Fibroblast of pulmonary artery (primary cell): ENCODE results near the gene FNDC7.
"Not testable (repeated sequence)": the region's sequence is repeated elsewhere in the genome, so short reads cannot be mapped to it uniquely, and the experiment has no call there.

Experiments
- DNase-seq: peaks from one replicate; pipeline ENCODE4 v3.0.0-alpha.2; 2010; ENCODE audit warnings: low read depth
- H3K4me3 ChIP-seq: replicated peaks from 2 replicates; pipeline ENCODE4 v1.5.1; 2011; ENCODE audit warnings: low read depth, mild to moderate bottlenecking, control low read depth, low read length, moderate library complexity
- CTCF ChIP-seq: IDR thresholded peaks from 2 replicates; pipeline ENCODE4 v1.5.1; 2011; ENCODE audit warnings: mild to moderate bottlenecking, control low read depth, low read length, inconsistent platforms; ENCODE audit errors: missing control alignments

The FNDC7 gene

GRCh38 chr1:108669679-108670078 is 43.0 kb upstream of the FNDC7 start:
- H3K4me3 ChIP-seq, result no peak overlapping the region
- no peak for TF ChIP-seq CTCF
- DNase-seq, result no peak

GRCh38 chr1:108670131-108670773 is 42.5 kb upstream of the FNDC7 start:
- no peak for DNase-seq
- no peak overlapping the region for H3K4me3 ChIP-seq
- no peak for TF ChIP-seq CTCF

DNA sequence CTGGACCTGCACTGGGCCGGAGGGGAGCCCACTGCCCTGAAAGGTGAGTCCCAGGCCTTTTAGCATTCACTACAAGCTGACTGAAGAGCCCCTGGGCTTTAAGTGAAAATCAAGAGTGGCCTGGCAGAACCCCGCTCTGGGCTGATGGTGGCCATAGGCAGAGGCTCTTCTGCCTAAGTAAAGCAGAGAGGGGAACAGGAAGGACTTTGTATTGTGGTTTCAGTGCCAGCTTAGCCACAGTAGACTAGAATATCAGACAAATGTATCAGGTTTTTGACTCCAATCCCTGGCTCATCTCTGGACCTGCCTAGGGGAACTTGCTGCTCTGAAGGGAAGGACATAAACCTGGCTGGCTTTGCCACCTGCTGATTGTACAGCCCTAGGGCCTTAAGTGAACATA is 41.6 kb upstream of the FNDC7 start:
- TF ChIP-seq CTCF, result no peak
- no peak overlapping the region for H3K4me3 ChIP-seq

DNA sequence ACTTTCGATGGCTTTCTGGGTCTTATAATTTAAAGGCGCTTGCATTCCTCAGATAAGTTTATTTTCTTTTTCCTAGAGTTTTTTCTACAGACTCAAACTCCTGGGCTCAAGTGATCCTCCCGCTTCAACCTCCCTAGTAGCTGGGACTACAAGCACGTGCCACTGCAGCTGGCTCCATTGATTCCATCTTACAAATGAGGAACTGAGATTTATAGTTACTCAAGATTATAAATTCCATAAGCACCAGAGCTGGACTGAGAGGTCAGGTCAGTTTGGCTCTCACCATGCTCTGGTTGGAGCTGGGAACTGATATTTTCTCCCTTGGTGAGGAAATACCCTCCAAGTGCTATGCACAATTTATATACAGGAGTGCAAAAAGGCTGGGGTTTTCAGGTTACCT is 34.0 kb upstream of the FNDC7 start:
- H3K4me3 ChIP-seq, result no peak overlapping the region
- TF ChIP-seq CTCF, result no peak
- DNase-seq, result no peak

More for the DNA sequence above, 41.6 kb upstream of the FNDC7 start:
- DNase-seq, result no peak

DNA sequence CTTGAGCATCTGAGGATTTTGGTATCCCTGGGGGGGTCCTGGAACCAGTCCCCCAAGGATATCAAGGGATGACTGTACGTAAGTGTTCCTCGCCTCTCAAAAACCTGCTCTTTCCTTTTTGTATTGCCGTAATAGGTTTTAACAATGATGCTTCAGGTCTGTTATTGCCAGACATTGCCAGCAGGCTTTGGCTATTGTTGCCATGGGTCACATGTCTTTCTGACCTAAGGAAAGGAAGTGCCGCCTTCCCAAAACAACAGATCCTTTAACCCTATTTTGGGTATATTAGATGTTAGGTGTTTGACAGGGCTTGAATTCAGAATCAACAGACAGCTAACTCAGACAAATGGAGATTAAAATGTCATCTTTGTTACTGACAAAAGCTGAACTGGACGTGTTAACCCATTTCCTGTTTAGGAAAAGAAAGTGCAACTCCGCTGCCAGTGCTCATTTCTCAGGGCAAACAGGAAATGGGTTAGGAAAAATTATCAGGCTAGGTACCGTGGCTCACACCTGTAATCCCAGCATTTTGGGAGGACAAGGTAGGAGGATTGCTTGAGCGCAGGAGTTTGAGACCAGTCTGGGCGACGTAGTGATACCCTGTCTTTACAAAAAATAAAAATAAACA is 33.0 kb upstream of the FNDC7 start:
- no peak for TF ChIP-seq CTCF
- DNase-seq, result no peak
- no peak overlapping the region for H3K4me3 ChIP-seq

DNA sequence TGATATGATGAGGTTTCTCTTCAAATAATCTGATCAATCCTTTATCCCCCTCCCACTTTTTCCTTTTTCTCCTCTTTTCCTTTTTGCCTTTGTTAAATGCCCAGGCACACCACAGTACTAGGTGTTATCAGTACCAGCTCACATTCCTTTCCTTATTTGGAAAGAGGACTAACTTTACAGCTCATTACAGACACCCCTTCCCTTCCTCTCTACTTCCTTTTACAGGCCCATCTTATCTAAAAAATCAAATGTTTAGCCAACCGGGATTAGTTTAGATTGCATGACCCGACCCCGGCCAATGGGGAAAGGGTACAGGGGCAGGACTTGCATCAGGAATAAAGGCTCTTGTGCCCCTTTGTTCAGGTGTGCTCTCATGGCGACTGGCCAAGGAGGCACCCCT is 31.0 kb upstream of the FNDC7 start:
- H3K4me3 ChIP-seq, DNase-seq: not testable (repeated sequence)

- DNase-seq, result no peak
- no peak for TF ChIP-seq CTCF
- no peak overlapping the region for H3K4me3 ChIP-seq
Measured at GRCh38 chr1:108685529-108685928, 27.2 kb upstream of the FNDC7 start.
